Measurements from ENCODE around the gene HBP1. TPM values are rescaled to one million over a fixed set of nuclear protein-coding genes. Genes with fewer than 3 reads are reported as not detected.

Gene HBP1
- total and polyA plus RNA-seq, 2 of the 8 experiments (the other 6 are each of a cell fraction or from before 2014, with no cell fraction given) = 28.9 to 29.2 TPM

DNA sequence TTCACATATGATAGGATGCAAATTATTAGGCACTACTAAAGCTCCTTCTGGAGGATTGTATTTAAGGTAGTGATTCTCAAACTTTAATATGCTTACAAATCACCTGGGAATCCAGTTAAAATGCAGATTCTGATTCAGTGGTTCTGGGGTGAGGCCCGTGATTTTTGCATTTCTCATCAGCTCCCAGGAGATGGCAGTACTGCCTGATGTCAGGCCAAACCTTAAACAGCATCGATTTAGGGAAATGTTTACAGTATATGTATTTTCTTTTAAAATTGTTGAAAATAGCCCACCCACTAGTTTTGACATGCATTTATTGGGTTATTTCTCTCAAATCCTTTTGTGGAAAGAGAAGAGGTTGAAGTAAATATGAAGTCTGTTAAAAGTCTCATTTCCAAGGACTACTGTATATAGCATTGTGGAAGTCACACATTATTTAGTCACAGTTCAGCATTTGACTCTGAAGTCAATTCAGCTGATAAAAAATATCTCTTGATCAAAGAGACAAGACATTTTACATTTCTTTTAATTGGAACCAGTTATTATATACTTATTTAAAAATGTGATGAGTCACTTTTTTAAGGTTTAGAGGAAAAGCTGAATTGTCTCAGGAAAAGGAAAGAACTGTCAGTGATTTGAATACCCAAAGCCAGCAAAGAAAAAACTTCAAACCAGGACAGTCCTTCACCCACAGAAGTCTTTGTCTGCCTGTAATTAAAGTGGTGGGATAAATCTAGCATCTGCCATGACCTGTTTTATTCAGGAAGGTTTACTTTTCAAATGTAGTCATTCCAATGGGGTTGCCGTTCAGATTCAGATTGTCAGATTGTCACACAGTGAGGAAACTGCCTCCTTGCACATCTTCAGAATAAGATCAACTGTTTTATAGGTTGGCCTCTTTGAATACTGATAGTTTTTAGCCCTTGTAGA is 21.1 kb upstream of the HBP1 start:
- Histone ChIP-seq H4K5ac (ENCODE audit: insufficient read length, low read depth, low read length) (no peak overlapping the region), H3K4ac (replicated peaks; ENCODE audit: insufficient read length, low read depth, low read length) (no peak overlapping the region), H3K4me3 (ENCODE audit: extremely low read depth in 1 of 4, insufficient read depth in 2 of 4, low read depth in 3 of 4, low read length in 4 of 4) (no peak overlapping the region), H2BK12ac (ENCODE audit: low read depth, low read length) (no peak overlapping the region), H3K18ac (ENCODE audit: extremely low read depth, low read length) (no peak overlapping the region), H4K20me1 (replicated peaks in 1 of 2; ENCODE audit: control insufficient read depth in 1 of 2, insufficient read depth in 2 of 2, low read length in 2 of 2) (no peaks in the 10 kb centered on the region), H2BK15ac (ENCODE audit: low read length) (no peak overlapping the region), H3K4me2 (ENCODE audit: insufficient read depth in 1 of 2, low read depth in 2 of 2, low read length in 2 of 2) (no peak overlapping the region), H3K56ac (replicated peaks; ENCODE audit: insufficient read length, low read depth, low read length) (no peak overlapping the region), H3K79me2 (ENCODE audit: control insufficient read depth in 1 of 2, insufficient read depth in 2 of 2, low read length in 2 of 2) (no peaks in the 10 kb centered on the region), H3K27ac (ENCODE audit: low read depth, low read length) (no peak overlapping the region), H3K23me2 (ENCODE audit: low read depth, low read length) (no peaks in the 10 kb centered on the region), H2AFZ (ENCODE audit: low read length) (no peak overlapping the region), H3K9ac (replicated peaks in 1 of 4; ENCODE audit: extremely low read depth in 1 of 4, low read depth in 3 of 4, low read length in 3 of 4) (no peak overlapping the region), H3K36me3 (ENCODE audit: control insufficient read depth in 2 of 4, insufficient read depth in 4 of 4, low read length in 3 of 4) (no peaks in the 10 kb centered on the region), H2BK5ac (ENCODE audit: low read depth, low read length) (no peak overlapping the region), H2BK20ac (ENCODE audit: low read length) (no peak overlapping the region), H3K23ac (ENCODE audit: insufficient read length) (no peak overlapping the region), H3K4me1 (replicated peaks in 1 of 4; ENCODE audit: control insufficient read depth in 3 of 4, insufficient read depth in 4 of 4, low read length in 3 of 4) (peaks cover 0 to 3% (median under 1%) of the 10 kb centered on the region in 4 experiments; a peak in 2 of 7 replicates), H3K9me3 (ENCODE audit: insufficient read depth in 2 of 2, low read depth in 1 of 2, low read length in 1 of 2) (no peaks in the 10 kb centered on the region), H3K79me1 (ENCODE audit: low read depth, low read length) (no peaks in the 10 kb centered on the region), H2AK5ac (ENCODE audit: low read depth, low read length) (no peak overlapping the region), H3K14ac (ENCODE audit: insufficient read length) (no peak overlapping the region), H3K27me3 (replicated peaks in 1 of 4; ENCODE audit: control insufficient read depth in 3 of 4, extremely low read depth in 1 of 4, insufficient read depth in 3 of 4, low read length in 3 of 4) (no peaks in the 10 kb centered on the region), H4K8ac (ENCODE audit: extremely low read depth, insufficient read depth, low read length) (no peak overlapping the region), H4K91ac (replicated peaks; ENCODE audit: insufficient read length, low read length) (no peak overlapping the region), H2BK120ac (replicated peaks; ENCODE audit: low read depth, low read length) (no peak overlapping the region)
- TF ChIP-seq SP1 (IDR thresholded peaks at IDR 0.05; ENCODE audit: low read depth, low read length) (no peak), RAD21 (IDR thresholded peaks at IDR 0.05 in 1 of 2, conservative IDR thresholded peaks at IDR 0.05 in 1 of 2; ENCODE audit: low read depth in 2 of 2, low read length in 2 of 2) (peak; percentile 58 to 66)
- TF ChIP-seq, protein P1, sequence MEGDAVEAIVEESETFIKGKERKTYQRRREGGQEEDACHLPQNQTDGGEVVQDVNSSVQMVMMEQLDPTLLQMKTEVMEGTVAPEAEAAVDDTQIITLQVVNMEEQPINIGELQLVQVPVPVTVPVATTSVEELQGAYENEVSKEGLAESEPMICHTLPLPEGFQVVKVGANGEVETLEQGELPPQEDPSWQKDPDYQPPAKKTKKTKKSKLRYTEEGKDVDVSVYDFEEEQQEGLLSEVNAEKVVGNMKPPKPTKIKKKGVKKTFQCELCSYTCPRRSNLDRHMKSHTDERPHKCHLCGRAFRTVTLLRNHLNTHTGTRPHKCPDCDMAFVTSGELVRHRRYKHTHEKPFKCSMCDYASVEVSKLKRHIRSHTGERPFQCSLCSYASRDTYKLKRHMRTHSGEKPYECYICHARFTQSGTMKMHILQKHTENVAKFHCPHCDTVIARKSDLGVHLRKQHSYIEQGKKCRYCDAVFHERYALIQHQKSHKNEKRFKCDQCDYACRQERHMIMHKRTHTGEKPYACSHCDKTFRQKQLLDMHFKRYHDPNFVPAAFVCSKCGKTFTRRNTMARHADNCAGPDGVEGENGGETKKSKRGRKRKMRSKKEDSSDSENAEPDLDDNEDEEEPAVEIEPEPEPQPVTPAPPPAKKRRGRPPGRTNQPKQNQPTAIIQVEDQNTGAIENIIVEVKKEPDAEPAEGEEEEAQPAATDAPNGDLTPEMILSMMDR (IDR thresholded peaks at IDR 0.05; ENCODE audit: control extremely low read depth in 1 of 3, insufficient read depth in 1 of 3, low read depth in 1 of 3, low read length in 3 of 3) = peak; percentile 32 to 59 (median 48)
- peak; percentile 66 for FAIRE-seq
- 56% methylated on average over 3 of the region's 3 CpGs; no CpG with 5 or more reads in 1 of the 2 experiments for WGBS, 2 experiments (ENCODE audit: extremely low coverage in 1 of 2, insufficient coverage in 1 of 2, insufficient read length in 1 of 2, insufficient replicate concordance in 2 of 2, low coverage in 1 of 2, low lambda C conversion rate in 2 of 2, missing lambda C conversion rate in 1 of 2)
- DNase-seq (ENCODE audit: low read depth in 1 of 2, low spot score in 2 of 2) = no peak
- ChIA-PET CTCF (ENCODE audit: partially characterized antibody) (interaction anchor here (0.7 to 11.7 kb wide), 49 partner anchors 9 to 355 kb away, joined by 3 to 162 read pairs (median 4); partner anchors contain the start of gene HBP1), POLR2A (ENCODE audit: partially characterized antibody) (interaction anchor here (0.5 to 2.4 kb wide), 3 partner anchors 20 to 202 kb away, joined by 3 to 9 read pairs (median 3); partner anchors contain the start of gene HBP1)

Data from H1 (cell line).